Vagina (tissue), 2 donors: ENCODE measurements around the gene CCT8L2.
"Not testable (repeated sequence)": the region's sequence is repeated elsewhere in the genome, so short reads cannot be mapped to it uniquely, and the experiment has no call there.

Source experiments
- CTCF ChIP-seq, 3 experiments: fragments of 450-650 bp in 2 of 3; fragments of 200-600 bp in 1 of 3; sonication (generic) in 1 of 3; IDR thresholded peaks; one replicate each; pipeline ENCODE4 v1.5.1; 2017 to 2019; ENCODE audit warnings: antibody characterized with exemption in 3 of 3, mild to moderate bottlenecking in 2 of 3, moderate library complexity in 2 of 3
- POLR2A ChIP-seq, 2 donors: fragments of 450-650 bp; IDR thresholded peaks; one replicate each; pipeline ENCODE4 v1.6.1; 2017; ENCODE audit warnings: antibody characterized with exemption in 2 of 2, mild to moderate bottlenecking in 2 of 2, moderate library complexity in 2 of 2
- POLR2AphosphoS5 ChIP-seq, 2 donors: sonication (generic); formaldehyde crosslinking; IDR thresholded peaks; one replicate each; pipeline ENCODE4 v1.9.0; 2017; ENCODE audit warnings: antibody characterized with exemption in 2 of 2, mild to moderate bottlenecking in 2 of 2, low read depth in 1 of 2; ENCODE audit not compliant: insufficient read depth in 1 of 2

DNA sequence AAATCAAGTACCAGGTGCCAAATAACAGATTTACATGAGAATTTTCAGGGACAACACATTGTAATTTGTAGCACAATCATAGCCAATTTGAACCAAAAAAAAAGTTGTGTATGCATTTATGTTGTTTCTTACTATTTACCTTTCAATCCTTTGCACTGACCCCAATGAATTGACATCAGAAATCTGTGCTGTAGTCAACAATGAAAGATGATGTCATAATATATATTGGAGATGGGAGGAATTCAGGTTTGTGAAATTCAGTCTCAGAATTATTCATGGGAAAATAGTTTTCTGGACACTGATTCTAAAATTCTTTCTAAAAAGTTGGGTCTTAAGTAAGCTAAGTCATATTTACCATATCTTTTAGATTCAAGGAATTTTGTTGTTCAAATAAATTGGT is 31.0 kb upstream of the CCT8L2 start:
- TF ChIP-seq CTCF (IDR thresholded peaks at IDR 0.05); POLR2A (IDR thresholded peaks at IDR 0.05); POLR2AphosphoS5 (IDR thresholded peaks at IDR 0.05; ENCODE audit: insufficient read depth in 1 of 2, low read depth in 1 of 2): not testable (repeated sequence)
